GM19035 (cell line): ENCODE results near the gene HSPB6.

Experiments used
- ATAC-seq: cut with Tn5 transposase; IDR thresholded peaks from one replicate; pipeline ENCODE4 v1.9.1; 2021; ENCODE audit not compliant: unreplicated experiment

Gene HSPB6

DNA sequence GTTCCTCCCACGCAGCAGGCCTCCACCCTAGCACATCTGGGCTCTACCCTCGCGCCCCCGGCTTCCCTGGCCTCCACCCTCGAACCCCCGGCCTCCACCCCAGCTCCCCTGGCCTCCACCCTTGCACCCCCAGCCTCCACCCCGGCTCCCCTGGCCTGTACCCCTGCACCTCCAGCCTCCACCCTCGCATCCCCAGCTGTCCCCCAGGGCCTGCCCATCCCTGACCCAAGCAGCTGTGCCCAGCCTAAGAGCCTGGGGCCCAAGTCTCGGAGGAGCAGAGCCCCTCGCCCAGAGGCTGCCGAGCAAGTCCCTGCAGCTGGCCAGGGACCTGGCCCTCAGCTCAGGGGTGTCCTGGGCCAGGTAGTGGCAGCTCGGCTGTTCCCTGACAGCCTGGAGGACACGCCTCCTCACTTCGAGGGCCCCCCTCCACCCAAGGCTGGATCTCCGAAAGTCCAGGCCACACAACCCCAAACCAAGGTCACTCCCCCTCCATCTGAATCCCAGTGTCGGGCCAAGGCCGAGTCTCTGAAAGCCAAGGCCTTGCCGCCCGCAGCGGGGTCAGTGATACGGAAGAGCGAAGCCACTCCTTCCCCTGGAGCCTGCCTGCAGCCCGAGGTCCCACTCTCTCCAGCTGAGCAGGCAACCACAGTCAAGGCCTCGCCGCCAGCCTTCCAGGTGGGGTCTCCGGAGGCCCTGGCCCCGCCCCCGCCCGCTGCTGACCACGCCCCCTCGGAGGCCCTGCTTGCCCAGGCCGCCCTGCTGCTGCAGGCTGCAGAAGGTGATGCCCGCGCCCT, 10.7 kb upstream of the HSPB6 start:
- no peak for ATAC-seq

GRCh38 chr19:35766571-35767104, 9.8 kb upstream of the HSPB6 start:
- no peak for ATAC-seq

DNA sequence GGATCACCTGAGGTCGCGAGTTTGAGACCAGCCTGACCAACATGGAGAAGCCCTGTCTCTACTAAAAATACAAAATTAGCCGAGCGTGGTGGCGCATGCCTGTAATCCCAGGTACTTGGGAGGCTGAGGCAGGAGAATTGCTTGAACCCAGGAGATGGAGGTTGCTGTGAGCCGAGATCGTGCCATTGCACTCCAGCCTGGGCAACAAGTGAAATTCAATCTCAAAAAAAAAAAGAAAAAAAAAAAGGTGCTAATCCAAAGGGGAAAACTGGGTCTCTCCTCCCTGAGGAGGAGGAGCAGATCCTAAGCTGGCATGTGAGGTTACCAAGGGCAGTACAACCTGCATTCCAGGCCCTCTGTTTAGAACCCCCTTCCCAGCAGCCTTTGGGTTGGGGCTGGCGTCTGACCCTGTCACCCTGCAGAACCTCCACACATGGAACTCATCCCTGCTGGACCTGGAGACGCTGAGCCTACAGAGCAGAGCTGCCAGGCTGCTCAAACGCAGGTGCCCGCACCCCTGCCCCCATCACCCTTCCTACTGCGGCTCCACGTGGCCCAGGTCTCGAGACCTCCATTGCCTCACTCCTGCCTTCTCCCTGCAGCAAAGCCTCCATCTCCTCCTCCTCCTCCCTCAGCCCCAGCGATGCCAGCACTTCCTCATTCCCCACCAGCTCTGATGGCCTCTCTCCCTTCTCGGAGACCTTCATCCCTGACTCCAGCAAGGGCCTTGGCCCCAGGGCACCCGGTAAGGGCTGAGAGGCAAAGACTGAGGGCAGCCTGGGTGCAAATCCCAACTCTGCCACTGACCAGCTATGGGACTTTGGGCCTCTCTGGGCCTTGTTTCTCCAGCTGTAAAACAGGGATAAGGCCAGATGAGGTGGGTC, 7.8 kb upstream of the HSPB6 start:
- no peak for ATAC-seq

GRCh38 chr19:35760711-35761349, 4.0 kb upstream of the HSPB6 start:
- ATAC-seq, result no peak

DNA sequence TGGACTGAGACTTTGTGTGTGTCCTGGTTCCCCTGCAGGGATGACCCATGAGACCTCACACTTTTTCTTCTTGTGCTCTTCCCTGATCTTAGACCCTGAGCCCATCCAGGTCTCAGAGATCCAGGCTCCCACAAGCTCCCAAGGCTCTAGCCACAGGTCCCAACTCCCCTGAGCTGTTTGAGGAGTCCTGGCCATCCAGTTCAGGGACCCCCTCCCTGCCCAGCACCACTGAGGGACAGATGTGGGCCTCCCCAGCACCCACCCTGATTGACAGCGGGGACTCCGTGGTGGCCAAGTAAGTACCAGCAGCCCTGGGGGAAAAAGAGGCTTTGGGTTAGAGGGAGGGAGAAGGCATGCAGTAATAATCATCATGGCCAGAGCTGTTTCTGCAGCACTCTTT, 2.9 kb upstream of the HSPB6 start:
- no peak for ATAC-seq

DNA sequence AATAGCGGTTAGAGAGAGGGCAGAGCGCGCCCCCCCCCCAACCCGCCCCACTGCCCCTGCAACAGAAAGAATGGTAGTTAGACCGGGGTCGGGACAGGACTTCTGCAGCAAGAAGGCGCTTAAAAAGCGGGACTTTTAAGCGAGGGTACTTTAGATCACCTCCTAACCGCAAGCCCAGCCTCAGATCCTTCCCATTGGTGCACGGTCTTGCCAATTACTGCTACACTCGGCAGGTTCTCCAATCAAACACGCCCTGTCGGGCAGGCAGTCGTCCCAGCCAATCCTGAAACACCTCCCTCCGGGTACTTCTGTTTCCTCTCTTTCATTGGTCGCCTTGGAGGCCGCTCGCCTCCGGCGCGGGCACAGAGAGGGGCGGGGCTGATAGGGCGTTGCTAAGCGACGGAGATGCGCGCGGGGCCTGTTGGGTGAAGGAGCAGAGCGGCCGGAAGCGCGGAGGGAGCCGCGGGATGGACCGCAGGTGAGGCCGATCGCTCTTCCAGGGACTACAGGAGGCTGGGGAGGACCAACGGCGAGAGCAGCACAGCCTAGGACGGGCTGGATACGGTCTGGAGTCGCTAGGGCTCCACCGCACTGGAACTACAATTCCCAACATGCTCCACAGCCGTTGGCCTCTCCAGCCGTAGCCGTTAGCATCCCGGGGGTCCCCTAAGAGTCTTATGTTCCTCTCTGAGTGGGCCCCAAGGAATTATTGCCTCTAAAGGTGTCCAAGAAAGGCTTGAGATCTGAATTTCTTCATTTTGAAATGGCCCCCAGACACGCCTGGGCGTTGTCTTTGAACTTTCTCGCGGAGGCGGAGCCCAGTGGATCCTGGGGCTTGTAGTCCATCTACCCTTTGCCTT, 1.1 kb upstream of the HSPB6 start, which contains the start of gene PROSER3:
Gene PROSER3 (plus strand): TSS at position 428 of the 860 bp plus-strand sequence. CDS start 40 bp downstream, at position 468.
- ATAC-seq, result peak; percentile 96

- ATAC-seq, result no peak
Observed at GRCh38 chr19:35757231-35757748, 461 bp upstream of the HSPB6 start.

- ATAC-seq, result no peak
Observed at GRCh38 chr19:35755550-35756376, 1.1 kb downstream of the HSPB6 start.

DNA sequence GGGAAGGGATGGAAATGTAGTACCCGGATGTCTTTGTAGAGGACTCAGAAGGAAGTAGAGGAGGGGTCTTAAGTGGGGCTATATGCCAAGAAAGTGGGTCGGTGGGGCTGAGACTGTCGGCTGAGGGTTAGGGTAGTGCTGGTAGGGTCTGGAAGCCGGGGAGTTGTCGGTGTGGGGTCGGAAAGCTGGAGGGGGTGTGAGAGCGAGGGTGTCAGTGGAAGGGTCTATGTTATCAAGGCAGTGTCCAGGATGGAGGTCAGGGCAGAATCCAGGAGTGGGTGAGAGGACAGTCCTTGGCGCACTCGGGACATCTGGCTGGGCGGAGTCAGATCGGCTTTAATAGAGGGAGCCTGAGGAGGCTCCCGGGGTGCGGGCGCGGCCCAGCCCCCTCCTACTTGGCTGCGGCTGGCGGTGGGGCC, 1.7 kb downstream of the HSPB6 start:
- no peak for ATAC-seq

DNA sequence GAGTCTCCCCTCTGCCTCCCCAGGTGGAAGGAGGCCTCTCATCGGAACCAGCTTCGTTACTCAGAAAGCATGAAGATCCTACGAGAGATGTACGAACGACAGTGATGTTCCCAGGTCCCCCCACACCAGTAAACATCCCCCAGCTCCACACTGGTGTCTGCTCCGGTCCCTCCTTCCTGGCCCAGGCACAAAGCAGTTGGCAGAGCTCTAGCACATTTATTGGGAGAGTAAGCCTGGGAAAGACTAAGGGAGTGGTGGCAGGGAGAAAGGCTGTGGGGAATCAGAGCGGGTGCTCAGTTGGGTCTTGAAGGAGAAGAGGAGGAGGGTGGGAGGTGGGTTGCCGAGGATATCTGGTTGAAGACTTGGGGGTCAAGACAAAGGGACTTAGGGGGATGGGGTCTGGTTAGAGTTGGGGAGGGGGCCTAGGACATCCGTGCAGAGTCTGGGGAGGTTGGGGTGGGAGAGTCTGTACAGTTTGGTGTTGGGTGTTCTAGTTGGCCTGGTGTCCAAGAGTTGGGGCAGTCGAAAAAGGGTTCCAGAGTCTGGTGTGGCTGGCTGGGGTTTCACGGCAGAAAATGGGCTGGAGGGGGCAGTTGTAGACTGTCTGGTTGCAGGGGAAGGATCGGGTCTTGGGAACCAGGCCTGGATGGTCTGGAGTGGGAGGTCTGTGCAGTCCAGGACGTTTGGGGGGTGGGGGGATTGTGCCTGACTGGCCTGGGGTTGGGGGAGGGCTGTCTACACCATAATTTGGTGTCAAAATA, 2.3 kb downstream of the HSPB6 start:
- ATAC-seq, result no peak

- ATAC-seq, result no peak
Observed at GRCh38 chr19:35753634-35754369, 3.0 kb downstream of the HSPB6 start.

DNA sequence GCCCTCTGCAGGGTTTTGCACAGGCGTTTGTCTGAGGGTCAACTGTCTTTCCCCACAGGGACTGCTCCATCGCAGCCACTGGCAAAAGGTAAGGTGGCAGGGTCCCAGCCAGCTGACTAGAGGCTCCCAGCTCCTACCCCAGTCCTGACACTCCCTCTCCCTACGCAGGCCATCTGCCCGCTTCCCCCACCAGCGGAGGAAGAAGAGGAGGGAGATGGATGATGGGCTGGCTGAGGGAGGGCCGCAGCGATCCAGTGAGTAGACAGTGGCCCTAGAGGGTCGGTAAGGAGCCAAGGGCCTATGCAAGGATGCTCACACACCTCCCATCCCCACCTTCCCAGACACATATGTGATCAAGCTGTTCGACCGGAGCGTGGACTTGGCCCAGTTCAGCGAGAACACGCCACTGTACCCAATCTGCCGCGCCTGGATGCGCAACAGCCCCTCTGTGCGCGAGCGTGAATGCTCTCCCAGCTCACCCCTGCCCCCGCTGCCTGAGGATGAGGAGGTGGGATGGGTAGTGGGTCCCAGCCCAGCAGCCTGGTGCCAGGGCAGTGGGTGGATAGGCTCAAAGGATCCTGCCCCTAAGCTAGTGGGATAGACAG, 4.0 kb downstream of the HSPB6 start:
- ATAC-seq, result no peak

DNA sequence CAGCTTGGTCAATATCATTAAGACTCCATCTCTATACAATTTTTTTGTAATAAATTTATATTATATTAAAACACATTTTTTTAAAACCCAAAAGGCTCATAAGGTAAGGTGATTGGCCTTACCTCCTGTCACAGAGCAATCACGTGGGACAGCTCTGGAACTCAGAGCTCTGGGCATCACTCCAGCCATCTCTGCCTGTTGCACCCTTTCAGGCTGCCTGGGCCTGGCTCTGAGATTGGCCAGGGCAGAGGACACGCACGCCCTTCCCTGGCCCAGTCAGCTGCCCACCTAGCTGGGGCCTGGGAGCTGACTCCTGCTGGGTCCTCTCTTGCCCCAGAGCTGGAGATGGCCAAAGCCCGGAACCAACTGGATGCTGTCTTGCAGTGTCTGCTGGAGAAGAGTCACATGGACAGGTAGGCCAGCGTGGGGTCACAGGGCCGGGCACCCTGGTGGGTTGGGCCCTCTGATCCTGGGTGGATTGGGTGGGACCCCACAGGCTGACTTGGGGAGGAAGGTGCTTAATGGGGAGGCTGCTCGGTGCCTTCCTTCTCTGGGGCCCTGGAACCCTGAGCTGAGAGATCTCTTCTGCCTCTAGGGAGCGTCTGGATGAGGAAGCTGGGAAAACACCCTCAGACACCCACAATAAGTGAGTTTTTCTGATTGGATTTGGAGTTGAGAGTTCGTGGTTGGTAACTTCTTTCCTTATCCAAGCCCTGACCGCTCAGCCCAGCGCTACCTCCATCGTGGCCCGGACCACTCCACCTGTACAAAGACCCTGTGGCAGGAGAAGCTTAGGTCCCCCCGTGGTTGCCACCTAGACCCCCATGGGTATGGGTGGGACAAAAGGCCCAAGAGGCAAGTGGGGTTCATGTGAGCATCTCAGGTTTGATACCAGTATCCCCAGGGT, 4.7 kb downstream of the HSPB6 start:
- ATAC-seq, result no peak

- ATAC-seq, result no peak
Observed at GRCh38 chr19:35750167-35750566, 6.7 kb downstream of the HSPB6 start.

GRCh38 chr19:35748106-35749020, 8.5 kb downstream of the HSPB6 start, which contains the start of gene LIN37:
TSS of gene LIN37 (plus strand) at chr19:35748576. CDS start at chr19:35748725, 149 bp downstream.
- peak; percentile 70 for ATAC-seq
